HS-5 (cell line): ENCODE data around the gene METRN.
"Not testable (repeated sequence)": the region's sequence is repeated elsewhere in the genome, so short reads cannot be mapped to it uniquely, and the experiment has no call there.

Experiments
- DNase-seq: peaks from one replicate; pipeline ENCODE4 v3.0.0-alpha.2; 2012; ENCODE audit warnings: low read depth

Gene METRN

DNA sequence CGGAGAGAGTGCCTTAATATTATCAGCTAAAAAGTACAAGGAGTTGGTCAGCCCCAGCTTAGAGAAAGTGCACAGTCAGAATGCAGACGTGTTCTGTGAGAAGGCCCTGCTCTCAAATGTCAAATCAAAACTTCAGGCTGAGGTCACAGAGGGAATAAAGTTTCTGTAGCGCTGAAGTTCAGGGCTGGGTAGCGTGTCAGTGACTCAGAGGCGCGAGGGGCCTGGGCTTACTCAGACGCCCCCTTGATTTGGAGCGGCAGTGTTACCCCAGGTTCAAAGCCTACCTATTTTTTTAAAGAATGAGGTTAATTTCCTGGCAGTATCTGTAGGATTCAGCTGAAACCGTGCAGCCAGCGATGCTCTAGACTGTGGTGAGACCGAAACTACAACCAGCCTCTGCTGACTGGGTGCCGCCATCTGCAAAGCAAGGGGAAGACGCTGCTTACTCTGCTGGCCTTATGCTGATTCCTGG lies 21.1 kb downstream of the METRN start:
- no peak for DNase-seq

GRCh38 chr16:736936-737481 lies 22.1 kb downstream of the METRN start:
- DNase-seq: no peak

DNA sequence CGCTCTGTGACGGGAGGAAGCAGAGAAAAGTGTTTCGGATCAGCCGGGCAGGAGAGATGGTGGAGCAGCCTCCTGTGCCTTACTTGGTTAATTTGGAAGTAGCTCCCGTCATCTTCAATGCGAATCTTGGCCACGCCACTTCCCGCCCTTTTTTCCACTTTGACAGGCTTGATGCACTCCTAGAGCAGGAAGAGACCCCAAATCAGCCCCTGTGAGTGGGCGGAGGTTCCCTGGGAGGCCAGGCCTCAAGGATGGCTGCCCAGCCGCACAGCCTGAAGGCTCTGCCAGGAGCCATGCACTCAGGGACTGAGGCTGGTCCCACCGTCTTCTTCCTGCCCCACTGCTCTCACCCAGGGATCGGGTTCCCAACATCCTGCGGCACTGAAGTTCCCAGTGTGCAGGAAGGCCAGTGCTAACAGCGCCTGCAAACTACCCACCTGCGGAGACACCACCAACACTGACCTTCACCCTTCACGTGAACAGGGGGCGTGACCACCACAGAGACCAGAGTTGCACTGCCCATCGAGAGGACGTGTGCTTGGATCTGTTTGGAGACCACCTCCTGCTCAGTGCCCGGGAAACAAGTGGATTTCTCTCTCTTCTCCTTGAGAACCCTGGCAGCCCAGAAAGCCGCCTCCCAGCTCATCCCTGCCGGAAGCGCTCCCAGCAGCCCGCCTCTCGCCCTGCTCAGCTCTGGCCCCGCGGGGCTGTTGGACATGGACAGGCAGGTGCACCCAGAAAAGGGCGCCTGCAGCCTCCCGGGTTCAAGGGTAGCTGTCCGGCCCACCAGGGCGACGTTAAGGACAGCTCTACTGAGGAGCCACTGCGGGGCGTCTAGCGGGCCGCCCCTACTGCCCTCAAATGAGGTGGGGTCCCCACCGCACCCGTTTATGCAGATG lies 24.9 kb downstream of the METRN start:
- no peak for DNase-seq

DNA sequence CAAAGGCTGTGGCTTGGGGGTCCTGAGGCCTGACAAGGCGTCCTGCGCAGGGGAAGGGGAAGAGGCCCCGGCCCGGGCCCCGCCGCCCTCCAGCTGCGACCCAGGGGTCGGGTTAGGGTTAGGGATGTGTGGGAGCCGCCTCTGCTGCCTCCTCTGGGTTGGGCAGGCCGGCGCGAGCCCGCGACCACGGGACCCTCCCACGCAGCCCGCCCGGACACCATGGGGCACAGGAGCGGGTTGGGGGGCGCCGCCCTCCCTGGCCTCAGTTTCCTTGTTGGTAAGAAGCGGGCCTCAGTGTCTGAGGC lies 25.5 kb downstream of the METRN start:
- DNase-seq: no peak

GRCh38 chr16:740764-741505 lies 26.0 kb downstream of the METRN start, which contains the start of gene CIAO3:
Gene CIAO3 (minus strand): TSS chr16:740997. CDS start chr16:740985, 12 bp downstream.
- no peak for DNase-seq

- no peak for DNase-seq
These were observed 27.2 kb downstream of the METRN start for GRCh38 chr16:741986-742629.

- not testable (repeated sequence) for DNase-seq
These were observed 28.0 kb downstream of the METRN start for GRCh38 chr16:742894-743293.

DNA sequence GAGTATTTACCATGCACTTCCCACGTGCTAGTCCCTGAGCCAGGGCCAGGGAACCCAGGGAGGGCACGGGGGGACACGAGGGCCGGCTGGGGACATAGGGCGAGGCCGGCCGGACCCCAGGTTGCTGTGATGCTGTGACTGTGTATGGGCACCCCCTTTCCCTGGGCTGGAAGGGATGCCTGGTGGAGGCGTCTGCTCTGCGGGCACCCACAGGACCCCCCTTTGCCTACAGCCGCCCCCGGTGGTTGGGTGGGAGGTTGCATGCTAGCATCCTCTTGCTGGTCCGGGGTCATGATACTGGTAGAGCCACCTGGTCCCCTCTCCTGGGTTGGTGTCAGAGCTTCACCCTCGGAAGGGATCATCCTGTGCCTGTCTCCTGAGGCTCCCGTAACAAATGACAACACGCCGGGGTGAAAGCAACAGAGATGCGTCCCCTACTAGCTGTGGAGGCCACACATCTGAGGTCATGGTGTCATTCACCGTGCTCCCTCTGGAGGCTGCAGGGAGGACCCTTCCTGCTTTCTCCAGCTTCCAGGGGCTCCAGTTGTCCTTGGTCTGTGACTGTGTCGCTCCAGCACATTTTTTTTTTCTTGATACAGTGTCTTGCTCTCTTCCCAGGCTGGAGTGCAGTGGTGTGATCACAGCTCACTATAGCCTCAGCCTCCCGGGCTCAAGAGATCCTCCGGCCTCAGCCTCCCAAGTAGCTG lies 29.0 kb downstream of the METRN start:
- DNase-seq: no peak

DNA sequence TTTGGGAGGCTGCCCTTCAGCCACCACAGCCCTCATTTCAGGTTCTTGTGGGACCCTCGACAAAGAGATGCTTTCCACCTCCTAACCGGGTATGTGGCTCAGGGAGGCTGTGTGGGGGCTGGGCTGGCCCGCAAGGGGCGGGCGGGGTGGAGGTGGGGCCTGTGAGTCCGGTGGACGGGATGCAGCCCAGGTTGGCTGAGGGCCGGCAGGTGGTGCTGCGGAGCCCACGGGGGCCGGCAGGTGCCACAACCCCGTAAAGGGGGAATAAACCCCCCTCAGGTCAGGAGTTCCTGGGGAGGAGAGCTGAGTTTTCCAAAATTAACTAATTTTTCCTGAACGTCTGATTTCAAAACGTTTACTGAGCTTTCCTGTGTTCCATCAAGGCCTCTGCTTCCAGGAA lies 30.8 kb downstream of the METRN start:
- no peak for DNase-seq

DNA sequence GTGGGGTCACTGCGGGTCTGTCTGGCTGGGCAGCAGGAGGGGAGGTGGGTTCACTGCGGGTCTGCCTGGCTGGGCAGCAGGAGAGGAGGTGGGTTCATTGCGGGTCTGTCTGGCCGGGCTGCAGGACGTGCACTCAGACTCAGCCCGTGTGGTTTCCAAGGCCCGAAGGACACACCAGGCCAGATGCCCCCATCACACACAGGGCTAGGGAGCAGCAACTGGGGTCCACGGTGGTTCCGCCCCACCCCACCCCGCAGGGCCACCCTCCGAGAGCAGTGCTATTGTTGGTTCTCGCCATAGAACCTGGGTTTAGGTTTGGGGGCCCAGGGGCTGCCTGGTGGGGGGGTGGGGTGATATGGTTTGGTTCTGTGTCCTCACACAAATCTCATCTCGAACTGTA lies 31.7 kb downstream of the METRN start:
- DNase-seq: no peak

DNA sequence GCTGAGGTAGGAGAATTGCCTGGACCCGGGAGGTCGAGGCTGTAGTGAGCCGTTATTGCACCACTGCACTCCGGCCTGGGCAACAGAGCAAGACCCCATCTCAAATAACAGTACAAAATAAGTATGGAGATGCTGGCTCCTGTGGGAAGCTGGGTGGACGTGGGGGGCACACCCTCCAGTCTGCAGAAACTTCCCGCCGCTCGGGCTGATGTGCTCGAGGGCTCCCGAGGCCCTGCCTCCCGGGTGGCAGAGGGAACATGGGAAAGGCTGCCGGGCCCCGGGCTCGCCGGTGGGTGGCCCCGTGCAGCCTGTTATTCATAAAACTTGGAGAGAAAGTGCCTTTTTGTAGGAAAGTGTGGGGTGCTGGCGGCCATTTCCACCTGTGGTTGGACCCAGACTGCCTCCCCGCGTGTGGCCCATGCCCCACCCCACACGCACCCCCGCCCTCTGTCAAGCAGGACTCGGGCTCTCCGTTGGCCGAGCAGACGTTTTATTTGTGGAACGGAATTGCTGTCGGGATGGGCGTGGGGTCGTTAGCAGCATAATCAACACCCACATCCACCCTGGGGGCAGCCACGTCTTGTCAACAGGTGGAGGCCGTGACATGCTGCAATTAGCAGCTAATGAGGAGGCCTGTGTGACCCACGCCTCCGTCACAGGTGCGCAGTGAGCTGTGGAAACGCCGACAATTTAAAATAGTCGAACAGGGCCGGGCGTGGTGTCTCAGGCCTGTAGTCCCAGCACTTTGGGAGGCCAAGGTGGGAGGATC lies 33.2 kb downstream of the METRN start:
- no peak for DNase-seq

DNA sequence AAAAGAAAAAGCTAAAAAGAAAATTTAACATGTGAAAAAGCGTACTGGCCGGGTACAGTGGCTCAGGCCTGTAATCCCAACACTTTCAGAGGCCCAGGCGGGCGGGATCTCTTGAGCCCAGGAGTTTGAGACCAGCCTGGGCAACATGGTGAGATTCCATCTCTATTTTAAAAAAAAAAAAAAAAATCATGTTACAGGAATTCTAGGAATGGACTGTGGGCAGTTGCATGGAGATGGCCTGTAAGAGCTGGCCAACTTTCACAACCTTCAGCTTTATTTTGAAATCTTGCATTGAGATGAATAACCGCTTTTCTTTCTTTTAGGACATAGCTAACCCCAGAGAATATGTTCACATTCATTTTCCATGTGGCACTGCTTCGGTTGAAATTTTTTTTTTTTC lies 34.1 kb downstream of the METRN start:
- peak; percentile 44 for DNase-seq

GRCh38 chr16:750485-750884 lies 35.6 kb downstream of the METRN start:
- no peak for DNase-seq

DNA sequence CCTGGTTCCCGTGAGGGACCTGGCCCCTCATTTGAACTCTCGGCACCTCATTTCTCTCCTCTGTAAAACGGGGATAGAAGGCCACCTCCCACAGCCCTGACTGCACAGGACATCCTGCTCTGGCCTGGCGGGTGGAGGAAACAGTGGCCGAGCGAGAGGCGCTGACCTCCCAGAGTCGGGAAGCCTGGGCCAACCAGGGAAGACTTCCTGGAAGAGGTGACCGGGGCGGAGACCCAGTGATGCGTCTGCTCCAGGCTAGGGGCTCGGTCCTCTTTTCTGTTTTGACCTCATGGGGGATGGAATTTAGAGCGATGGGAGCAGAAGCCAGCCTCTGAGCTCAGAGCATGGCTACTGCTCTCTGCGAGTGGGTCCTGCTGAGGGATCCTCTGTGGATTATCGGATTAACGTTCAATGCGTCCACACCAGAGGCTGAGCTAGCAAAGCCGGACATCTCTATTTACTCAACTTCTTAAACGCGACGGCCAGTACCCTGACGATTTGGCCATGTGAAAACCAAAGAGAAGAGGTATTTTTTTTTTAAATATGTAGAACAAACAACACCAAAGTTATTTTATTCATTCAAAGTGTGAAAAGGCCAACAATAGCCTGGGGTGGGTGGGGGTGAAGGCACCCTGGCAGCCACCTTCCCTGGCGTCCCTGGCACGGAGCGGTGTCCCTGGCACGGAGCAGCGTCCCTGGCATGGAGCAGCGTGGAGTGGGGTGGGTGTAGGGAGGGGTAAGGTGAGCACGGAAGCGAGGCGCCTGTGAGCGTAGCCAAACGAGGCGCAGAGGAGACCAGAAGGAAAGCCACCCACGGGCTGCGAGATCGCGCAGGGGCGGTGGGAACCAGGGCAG lies 36.5 kb downstream of the METRN start:
- no peak for DNase-seq

DNA sequence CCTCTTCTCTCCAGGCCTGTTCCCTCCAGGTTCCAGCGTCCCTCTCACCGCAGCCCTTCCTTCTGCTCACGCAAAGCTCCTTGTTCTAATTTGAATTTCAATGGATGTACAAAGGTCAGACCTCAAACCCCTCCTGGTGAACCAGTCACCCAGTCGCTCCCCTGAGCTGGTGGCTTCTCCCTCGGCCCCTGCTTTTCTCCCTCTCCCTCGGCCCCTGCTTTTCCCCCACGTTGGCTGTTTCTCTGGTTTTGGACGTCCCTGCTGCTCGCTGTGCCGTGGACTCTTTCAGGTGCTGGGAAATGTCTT lies 37.0 kb downstream of the METRN start:
- DNase-seq: no peak

- DNase-seq: not testable (repeated sequence)
These were observed 39.2 kb downstream of the METRN start for GRCh38 chr16:754121-754607.

DNA sequence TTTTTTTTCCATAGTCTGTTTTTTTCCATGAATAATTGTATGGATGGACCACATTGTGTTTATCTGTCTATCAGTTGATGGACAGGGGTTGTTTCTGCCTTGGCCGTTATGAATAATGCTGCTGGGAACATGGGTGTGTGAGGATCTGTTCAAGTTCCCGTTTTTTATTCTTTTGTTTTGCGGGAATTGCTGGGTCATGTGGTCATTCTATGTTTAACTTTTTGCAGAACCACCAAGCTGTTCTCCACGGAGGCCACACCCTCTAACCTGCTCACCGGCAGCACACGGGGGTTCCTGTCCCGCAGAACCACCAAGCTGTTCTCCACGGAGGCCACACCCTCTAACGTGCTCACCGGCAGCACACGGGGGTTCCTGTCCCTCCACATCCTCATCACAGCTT lies 39.7 kb downstream of the METRN start:
- DNase-seq: no peak

DNA sequence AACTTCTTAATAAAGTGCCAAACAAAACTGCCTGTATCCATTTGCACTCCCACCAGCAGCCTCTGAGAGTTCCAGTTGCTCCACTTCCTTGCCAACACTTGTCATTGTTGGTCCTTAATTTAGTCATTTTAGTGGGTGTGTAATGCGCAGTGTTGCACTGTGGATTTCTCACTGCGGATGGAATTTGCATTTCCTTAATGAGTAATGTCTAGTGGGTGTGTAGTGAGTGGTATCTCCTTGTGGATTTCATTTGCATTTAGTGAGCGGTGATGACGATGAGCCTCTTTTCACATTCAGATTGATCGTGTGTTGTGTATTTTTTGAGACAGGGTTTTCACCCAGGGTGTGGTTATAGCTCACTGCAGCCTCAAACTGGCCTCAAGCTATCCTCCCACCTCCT lies 41.5 kb downstream of the METRN start:
- DNase-seq: no peak

GRCh38 chr16:759110-759910 lies 44.4 kb downstream of the METRN start:
- no peak for DNase-seq
